Effector memory CD4-positive, alpha-beta T cell (primary cell): ENCODE measurements around the gene KCND3.

ENCODE experiments used
- DNase-seq, 3 donors: peaks; one replicate each; pipeline ENCODE4 v3.0.0-alpha.2; 2020
- H3K27ac ChIP-seq: 2 replicates; pipeline ENCODE4 v1.7.0; 2013; ENCODE audit warnings: mild to moderate bottlenecking, low read length, moderate library complexity; ENCODE audit not compliant: insufficient read depth, poor library complexity, severe bottlenecking
- H3K27me3 ChIP-seq: replicated peaks from 2 replicates; pipeline ENCODE4 v1.7.0; 2013; ENCODE audit warnings: mild to moderate bottlenecking, low read length; ENCODE audit not compliant: insufficient read depth, control insufficient read depth, poor library complexity, severe bottlenecking
- H3K36me3 ChIP-seq: 2 replicates; pipeline ENCODE4 v1.7.0; 2013; ENCODE audit warnings: mild to moderate bottlenecking, low read length, moderate library complexity; ENCODE audit not compliant: control insufficient read depth, insufficient read depth
- H3K4me1 ChIP-seq: 2 replicates; pipeline ENCODE4 v1.7.0; 2013; ENCODE audit warnings: low read length, mild to moderate bottlenecking; ENCODE audit not compliant: control insufficient read depth, insufficient read depth, poor library complexity, severe bottlenecking
- H3K4me3 ChIP-seq: 2 replicates; pipeline ENCODE4 v1.7.0; 2013; ENCODE audit warnings: low read length, low read depth, mild to moderate bottlenecking; ENCODE audit not compliant: insufficient read depth, poor library complexity, severe bottlenecking
- H3K9me3 ChIP-seq: 2 replicates; pipeline ENCODE4 v1.7.0; 2013; ENCODE audit warnings: mild to moderate bottlenecking, low read length, moderate library complexity; ENCODE audit not compliant: control insufficient read depth

The KCND3 gene

GRCh38 chr1:111887875-111888274 is 101.6 kb downstream of the KCND3 start:
- Histone ChIP-seq H3K36me3 (no peaks in the 10 kb centered on the region), H3K4me3 (no peak overlapping the region), H3K27me3 (no peaks in the 10 kb centered on the region), H3K9me3 (no peaks in the 10 kb centered on the region), H3K4me1 (no peaks in the 10 kb centered on the region), H3K27ac (no peak overlapping the region)
- no peak for DNase-seq

DNA sequence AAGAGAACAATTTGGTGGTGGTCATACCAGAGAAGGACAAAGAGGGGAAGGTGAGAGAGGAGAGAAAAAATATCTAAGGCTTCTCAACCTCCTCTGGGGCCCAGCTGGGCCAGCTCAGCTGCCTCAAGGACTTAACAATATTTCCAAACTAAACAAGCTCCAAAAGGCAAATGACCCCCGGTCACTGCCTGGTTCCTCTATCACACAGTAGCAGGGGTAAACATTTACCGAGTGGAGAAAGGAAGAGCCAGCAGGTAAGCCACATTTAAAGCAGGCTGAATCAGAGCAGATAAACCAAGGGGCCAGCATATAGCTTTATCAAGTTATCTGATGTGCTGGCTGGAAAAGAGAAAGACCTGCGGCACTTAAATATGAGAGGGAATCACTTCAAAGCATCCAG is 102.1 kb downstream of the KCND3 start:
- no peaks in the 10 kb centered on the region for H3K9me3 ChIP-seq
- no peaks in the 10 kb centered on the region for H3K4me1 ChIP-seq
- H3K27me3 ChIP-seq, result no peaks in the 10 kb centered on the region
- H3K4me3 ChIP-seq, result no peak overlapping the region
- H3K36me3 ChIP-seq, result no peaks in the 10 kb centered on the region
- DNase-seq, result no peak
- no peak overlapping the region for H3K27ac ChIP-seq

DNA sequence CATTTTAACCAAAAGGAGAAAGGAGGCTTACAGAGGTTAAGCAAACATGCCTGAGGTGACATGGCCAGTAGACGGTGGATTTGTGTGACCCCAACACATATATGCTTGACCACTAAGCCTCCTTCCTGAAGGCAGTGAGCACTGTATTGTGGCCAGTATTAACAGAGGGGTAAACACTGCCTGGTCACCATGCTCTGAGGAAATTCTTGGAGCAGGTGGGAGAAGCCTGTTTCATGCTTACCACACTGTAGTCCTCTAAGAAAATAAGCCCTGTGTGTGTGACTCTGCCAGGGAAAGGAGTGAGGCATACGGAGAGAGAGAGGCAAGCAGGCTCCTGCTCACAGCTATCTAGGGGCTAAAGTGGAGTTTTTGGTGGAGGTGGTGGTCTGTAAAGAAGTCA is 102.7 kb downstream of the KCND3 start:
- peaks cover under 1% of the 10 kb centered on the region for H3K27me3 ChIP-seq
- no peaks in the 10 kb centered on the region for H3K36me3 ChIP-seq
- H3K27ac ChIP-seq, result no peak overlapping the region
- no peaks in the 10 kb centered on the region for H3K9me3 ChIP-seq
- no peak for DNase-seq
- no peaks in the 10 kb centered on the region for H3K4me1 ChIP-seq
- no peak overlapping the region for H3K4me3 ChIP-seq

GRCh38 chr1:111884772-111885443 is 104.6 kb downstream of the KCND3 start:
- Histone ChIP-seq H3K36me3 (no peaks in the 10 kb centered on the region), H3K4me3 (no peak overlapping the region), H3K27me3 (peaks cover 6% of the 10 kb centered on the region), H3K27ac (no peak overlapping the region), H3K9me3 (no peaks in the 10 kb centered on the region), H3K4me1 (no peaks in the 10 kb centered on the region)
- no peak for DNase-seq

GRCh38 chr1:111882986-111883560 is 106.4 kb downstream of the KCND3 start:
- peaks cover 6% of the 10 kb centered on the region for H3K27me3 ChIP-seq
- H3K4me1 ChIP-seq, result no peaks in the 10 kb centered on the region
- H3K36me3 ChIP-seq, result no peaks in the 10 kb centered on the region
- no peak for DNase-seq
- H3K27ac ChIP-seq, result no peak overlapping the region
- no peaks in the 10 kb centered on the region for H3K9me3 ChIP-seq
- no peak overlapping the region for H3K4me3 ChIP-seq

GRCh38 chr1:111882559-111882958 is 106.9 kb downstream of the KCND3 start:
- Histone ChIP-seq H3K4me1 (no peaks in the 10 kb centered on the region), H3K4me3 (no peak overlapping the region), H3K9me3 (no peaks in the 10 kb centered on the region), H3K36me3 (no peaks in the 10 kb centered on the region), H3K27ac (no peak overlapping the region), H3K27me3 (peaks cover 6% of the 10 kb centered on the region)
- no peak for DNase-seq

- H3K27ac ChIP-seq, result no peak overlapping the region
- H3K36me3 ChIP-seq, result no peaks in the 10 kb centered on the region
- H3K4me1 ChIP-seq, result no peaks in the 10 kb centered on the region
- DNase-seq, result no peak
- peaks cover 6% of the 10 kb centered on the region for H3K27me3 ChIP-seq
- H3K9me3 ChIP-seq, result no peaks in the 10 kb centered on the region
- H3K4me3 ChIP-seq, result no peak overlapping the region
These were observed 108.3 kb downstream of the KCND3 start for GRCh38 chr1:111880881-111881837.

GRCh38 chr1:111879081-111879480 is 110.4 kb downstream of the KCND3 start:
- no peaks in the 10 kb centered on the region for H3K4me1 ChIP-seq
- peaks cover 9% of the 10 kb centered on the region for H3K27me3 ChIP-seq
- no peak overlapping the region for H3K27ac ChIP-seq
- no peak overlapping the region for H3K4me3 ChIP-seq
- H3K9me3 ChIP-seq, result no peaks in the 10 kb centered on the region
- DNase-seq, result no peak
- no peaks in the 10 kb centered on the region for H3K36me3 ChIP-seq

DNA sequence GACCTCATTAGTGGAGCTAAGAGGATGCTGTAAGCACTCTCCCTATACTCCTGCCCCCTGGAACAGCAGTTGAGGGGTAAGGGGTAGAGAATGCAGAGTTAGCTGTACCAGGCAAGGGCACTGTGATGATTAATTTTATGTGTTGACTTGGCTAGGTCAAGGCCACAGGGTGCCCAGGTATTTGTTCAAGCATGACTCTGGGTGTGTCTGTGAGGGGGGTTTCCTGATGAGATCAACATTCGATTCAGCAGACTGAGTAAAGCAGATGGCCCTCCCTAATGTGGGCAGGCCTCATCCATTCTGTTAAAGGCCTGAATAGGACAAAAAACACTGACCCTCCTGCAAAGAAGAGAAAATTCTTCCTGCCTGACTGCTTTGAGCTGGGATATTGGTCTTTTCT is 110.8 kb downstream of the KCND3 start:
- Histone ChIP-seq H3K4me1 (no peaks in the 10 kb centered on the region), H3K9me3 (no peaks in the 10 kb centered on the region), H3K36me3 (no peaks in the 10 kb centered on the region), H3K27ac (no peak overlapping the region), H3K4me3 (no peak overlapping the region), H3K27me3 (peaks cover 9% of the 10 kb centered on the region)
- no peak for DNase-seq

GRCh38 chr1:111878091-111878490 is 111.4 kb downstream of the KCND3 start:
- no peak overlapping the region for H3K4me3 ChIP-seq
- H3K36me3 ChIP-seq, result no peaks in the 10 kb centered on the region
- no peak overlapping the region for H3K27ac ChIP-seq
- no peak for DNase-seq
- peaks cover 9% of the 10 kb centered on the region for H3K27me3 ChIP-seq
- no peaks in the 10 kb centered on the region for H3K4me1 ChIP-seq
- no peaks in the 10 kb centered on the region for H3K9me3 ChIP-seq
